ENCODE results near the gene EEF1B2. TPM values are rescaled to one million over a fixed set of nuclear protein-coding genes. Genes with fewer than 3 reads are reported as not detected.

Gene EEF1B2
- total and polyA plus RNA-seq, 2 of the 8 experiments (the other 6 are each of a cell fraction or from before 2014, with no cell fraction given): 504 to 679 TPM

GRCh38 chr2:206208900-206209299, 49.2 kb downstream of the EEF1B2 start:
- no peak overlapping the region for H3K4me2 ChIP-seq (ENCODE audit: insufficient read depth in 1 of 2, low read depth in 2 of 2, low read length in 2 of 2)
- FAIRE-seq: no peak
- no peak overlapping the region for H3K27ac ChIP-seq (ENCODE audit: low read depth, low read length)
- H3K23me2 ChIP-seq (ENCODE audit: low read depth, low read length): no peaks in the 10 kb centered on the region
- no peak overlapping the region for H4K5ac ChIP-seq (ENCODE audit: insufficient read length, low read depth, low read length)
- H3K4me3 ChIP-seq (ENCODE audit: extremely low read depth in 1 of 4, insufficient read depth in 2 of 4, low read depth in 3 of 4, low read length in 4 of 4): no peak overlapping the region
- H3K27me3 ChIP-seq (replicated peaks in 1 of 4; ENCODE audit: control insufficient read depth in 3 of 4, extremely low read depth in 1 of 4, insufficient read depth in 3 of 4, low read length in 3 of 4): no peaks in the 10 kb centered on the region
- no peak overlapping the region for H4K91ac ChIP-seq (replicated peaks; ENCODE audit: insufficient read length, low read length)
- H3K23ac ChIP-seq (ENCODE audit: insufficient read length): no peak overlapping the region
- H3K36me3 ChIP-seq (ENCODE audit: control insufficient read depth in 2 of 4, insufficient read depth in 4 of 4, low read length in 3 of 4): no peaks in the 10 kb centered on the region
- ChIA-PET POLR2A (ENCODE audit: partially characterized antibody) (no interaction called here), CTCF (ENCODE audit: partially characterized antibody) (no interaction called here)
- no peak overlapping the region for H3K9ac ChIP-seq (replicated peaks in 1 of 4; ENCODE audit: extremely low read depth in 1 of 4, low read depth in 3 of 4, low read length in 3 of 4)
- H2BK20ac ChIP-seq (ENCODE audit: low read length): no peak overlapping the region
- no peak overlapping the region for H2BK120ac ChIP-seq (replicated peaks; ENCODE audit: low read depth, low read length)
- no peaks in the 10 kb centered on the region for H3K9me3 ChIP-seq (ENCODE audit: insufficient read depth in 2 of 2, low read depth in 1 of 2, low read length in 1 of 2)
- H2BK5ac ChIP-seq (ENCODE audit: low read depth, low read length): no peak overlapping the region
- H3K79me1 ChIP-seq (ENCODE audit: low read depth, low read length): no peaks in the 10 kb centered on the region
- no peak overlapping the region for H3K18ac ChIP-seq (ENCODE audit: extremely low read depth, low read length)
- no peaks in the 10 kb centered on the region for H3K79me2 ChIP-seq (ENCODE audit: control insufficient read depth in 1 of 2, insufficient read depth in 2 of 2, low read length in 2 of 2)
- no peak overlapping the region for H4K8ac ChIP-seq (ENCODE audit: extremely low read depth, insufficient read depth, low read length)
- TF ChIP-seq EGR1 (IDR thresholded peaks at IDR 0.05; ENCODE audit: borderline replicate concordance, low read depth, low read length): no peak
- no peak for TF ChIP-seq SP2 (IDR thresholded peaks at IDR 0.05; ENCODE audit: low read length)
- no peak for TF ChIP-seq ASH2L (IDR thresholded peaks at IDR 0.05; ENCODE audit: low read length)
- TF ChIP-seq CREB1 (IDR thresholded peaks at IDR 0.05): no peak
- TF ChIP-seq JUND (IDR thresholded peaks at IDR 0.05; ENCODE audit: low read length): no peak
- TF ChIP-seq KDM1A (IDR thresholded peaks at IDR 0.05; ENCODE audit: borderline replicate concordance, low read length): no peak
- no peak for TF ChIP-seq SIRT6 (IDR thresholded peaks at IDR 0.05; ENCODE audit: low read length)
- no peak for TF ChIP-seq MAFK (IDR thresholded peaks at IDR 0.05; ENCODE audit: low read depth, low read length)
- TF ChIP-seq CTBP2 (IDR thresholded peaks at IDR 0.05; ENCODE audit: borderline replicate concordance, insufficient read depth, insufficient read length, low read length): no peak
- no peak for TF ChIP-seq SIN3A (conservative IDR thresholded peaks at IDR 0.05 in 1 of 2, IDR thresholded peaks at IDR 0.05 in 1 of 2; ENCODE audit: low read depth in 1 of 2, low read length in 2 of 2)
- no peak for TF ChIP-seq POLR2A (IDR thresholded peaks at IDR 0.05; ENCODE audit: control extremely low read depth in 1 of 2, low read depth in 2 of 2, low read length in 2 of 2)
- no peak for TF ChIP-seq CBX5 (IDR thresholded peaks at IDR 0.05; ENCODE audit: low read depth, low read length)
- TF ChIP-seq RAD21 (IDR thresholded peaks at IDR 0.05 in 1 of 2, conservative IDR thresholded peaks at IDR 0.05 in 1 of 2; ENCODE audit: low read depth in 2 of 2, low read length in 2 of 2): no peak
- no peak for TF ChIP-seq ATF3 (IDR thresholded peaks at IDR 0.05; ENCODE audit: insufficient read depth, low read depth, low read length)
- no peak for TF ChIP-seq CEBPB (IDR thresholded peaks at IDR 0.05; ENCODE audit: low read depth, low read length)
- TF ChIP-seq BCL11A (IDR thresholded peaks at IDR 0.05; ENCODE audit: low read depth in 2 of 2, low read length in 2 of 2): no peak
- H2BK12ac ChIP-seq (ENCODE audit: low read depth, low read length): no peak overlapping the region
- H3K56ac ChIP-seq (replicated peaks; ENCODE audit: insufficient read length, low read depth, low read length): no peak overlapping the region
- H3K14ac ChIP-seq (ENCODE audit: insufficient read length): no peak overlapping the region
- no peak overlapping the region for H3K4ac ChIP-seq (replicated peaks; ENCODE audit: insufficient read length, low read depth, low read length)
- 92% methylated on average over 7 of the region's 7 CpGs; no CpG with 5 or more reads in 1 of the 2 experiments for WGBS, 2 experiments (ENCODE audit: extremely low coverage in 1 of 2, insufficient coverage in 1 of 2, insufficient read length in 1 of 2, insufficient replicate concordance in 2 of 2, low coverage in 1 of 2, low lambda C conversion rate in 2 of 2, missing lambda C conversion rate in 1 of 2)
- no peak overlapping the region for H2BK15ac ChIP-seq (ENCODE audit: low read length)
- H2AFZ ChIP-seq (ENCODE audit: low read length): no peak overlapping the region
- no peak overlapping the region for H2AK5ac ChIP-seq (ENCODE audit: low read depth, low read length)
- H4K20me1 ChIP-seq (replicated peaks in 1 of 2; ENCODE audit: control insufficient read depth in 1 of 2, insufficient read depth in 2 of 2, low read length in 2 of 2): no peaks in the 10 kb centered on the region
- DNase-seq (ENCODE audit: low read depth in 1 of 2, low spot score in 2 of 2): no peak
- peaks cover 2 to 16% (median 8%) of the 10 kb centered on the region in 4 experiments; a peak in 5 of 7 replicates for H3K4me1 ChIP-seq (replicated peaks in 1 of 4; ENCODE audit: control insufficient read depth in 3 of 4, insufficient read depth in 4 of 4, low read length in 3 of 4)

Data from H1 (cell line).